Vagina (tissue), 2 donors: Measurements from ENCODE around the gene FAM111A.

Experiments used
- CTCF ChIP-seq, 3 experiments: fragments of 450-650 bp in 2 of 3; fragments of 200-600 bp in 1 of 3; sonication (generic) in 1 of 3; IDR thresholded peaks; one replicate each; pipeline ENCODE4 v1.5.1; 2017 to 2019; ENCODE audit warnings: antibody characterized with exemption in 3 of 3, mild to moderate bottlenecking in 2 of 3, moderate library complexity in 2 of 3
- POLR2A ChIP-seq, 2 donors: fragments of 450-650 bp; IDR thresholded peaks; one replicate each; pipeline ENCODE4 v1.6.1; 2017; ENCODE audit warnings: antibody characterized with exemption in 2 of 2, mild to moderate bottlenecking in 2 of 2, moderate library complexity in 2 of 2
- POLR2AphosphoS5 ChIP-seq, 2 donors: sonication (generic); formaldehyde crosslinking; IDR thresholded peaks; one replicate each; pipeline ENCODE4 v1.9.0; 2017; ENCODE audit warnings: antibody characterized with exemption in 2 of 2, mild to moderate bottlenecking in 2 of 2, low read depth in 1 of 2; ENCODE audit not compliant: insufficient read depth in 1 of 2

- TF ChIP-seq CTCF (IDR thresholded peaks at IDR 0.05), result no peak
- no peak for TF ChIP-seq POLR2A (IDR thresholded peaks at IDR 0.05)
- TF ChIP-seq POLR2AphosphoS5 (IDR thresholded peaks at IDR 0.05; ENCODE audit: insufficient read depth in 1 of 2, low read depth in 1 of 2), result no peak
Measured at GRCh38 chr11:59187035-59187434, 44.4 kb downstream of the FAM111A start.
